ENCODE results near the gene SPATA3.
"Not testable (repeated sequence)": the region's sequence is repeated elsewhere in the genome, so short reads cannot be mapped to it uniquely, and the experiment has no call there.

The SPATA3 gene

DNA sequence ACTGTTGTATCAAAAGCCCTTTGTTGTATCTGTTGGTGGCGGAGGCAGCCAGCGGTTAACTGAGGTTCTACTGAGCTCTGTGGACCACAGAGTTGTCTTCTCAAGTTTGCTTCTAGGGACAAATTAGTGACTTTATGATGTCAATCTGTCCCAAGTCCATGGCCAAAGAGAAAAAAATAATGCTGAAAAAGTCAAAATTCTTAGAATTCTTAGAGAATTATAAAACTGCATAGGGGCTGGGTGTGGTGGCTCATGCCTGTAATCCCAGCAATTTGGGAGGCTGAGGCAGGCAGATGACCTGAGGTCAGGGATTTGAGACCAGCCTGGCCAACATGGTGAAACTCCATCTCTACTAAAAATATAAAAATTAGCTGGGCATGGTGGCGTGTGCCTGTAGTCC lies 29.1 kb downstream of the SPATA3 start:
- DNase-seq (ENCODE audit: low read depth in 2 of 3, low spot score in 2 of 3), result not testable (repeated sequence)

DNA sequence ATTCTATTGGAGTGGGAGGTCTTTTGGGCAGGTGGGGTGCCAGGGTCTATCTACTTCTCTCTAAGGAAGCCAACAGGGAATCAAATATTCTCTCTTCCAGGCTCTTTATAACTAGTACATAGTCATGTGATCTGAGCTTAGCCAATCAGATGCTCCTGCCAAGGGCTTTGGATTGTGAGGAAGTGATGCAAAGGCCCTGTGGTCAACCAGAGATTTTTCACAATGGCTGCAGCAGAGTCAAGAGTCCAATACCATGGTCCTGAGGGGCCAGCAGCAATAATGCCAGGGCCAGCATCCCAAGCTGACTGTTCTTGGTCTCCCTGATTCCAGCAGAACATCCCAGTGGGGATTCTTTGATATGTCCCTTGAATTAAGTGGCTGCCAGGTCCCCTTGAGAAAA lies 33.0 kb downstream of the SPATA3 start:
- no peak for DNase-seq (ENCODE audit: low read depth in 2 of 3, low spot score in 2 of 3)

DNA sequence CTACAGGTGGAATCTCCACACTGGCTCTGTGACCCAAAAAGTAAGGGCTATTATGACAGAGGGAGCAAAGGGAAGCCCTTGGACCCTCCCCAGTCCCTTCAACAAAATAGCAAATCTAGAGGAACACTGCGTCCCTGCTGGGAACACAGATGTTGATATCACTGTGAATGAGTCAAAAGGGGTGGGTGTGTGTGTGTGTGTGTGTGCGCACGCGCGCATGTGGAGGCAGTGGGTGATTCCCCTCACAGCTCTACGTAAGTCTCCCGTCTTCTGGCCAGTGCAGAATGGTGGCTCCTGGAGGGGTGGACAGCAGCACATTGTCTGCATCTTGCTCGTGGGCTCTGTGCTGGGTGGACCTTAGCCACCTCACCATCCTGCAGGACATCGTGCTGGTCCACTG lies 33.6 kb downstream of the SPATA3 start:
- no peak for DNase-seq (ENCODE audit: low read depth in 2 of 3, low spot score in 2 of 3)

DNA sequence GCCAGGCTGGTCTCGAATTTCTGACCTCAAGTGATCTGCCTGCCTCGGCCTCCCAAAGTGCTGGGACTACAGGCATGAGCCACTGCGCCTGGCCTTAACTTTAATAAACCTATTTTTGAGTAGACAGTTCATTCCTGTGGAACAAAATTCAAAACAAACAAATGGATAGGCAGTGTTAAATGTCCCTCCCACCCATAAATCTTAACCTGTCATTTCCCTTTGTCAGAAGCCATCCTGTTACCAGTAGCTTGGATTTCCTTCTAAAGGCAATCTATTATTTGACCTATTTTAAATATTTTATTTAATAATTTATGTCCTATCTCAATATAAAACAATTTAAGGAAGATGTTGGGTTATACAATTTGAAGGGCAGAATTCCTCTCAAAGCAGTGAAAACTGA lies 34.8 kb downstream of the SPATA3 start:
- no peak for DNase-seq (ENCODE audit: low read depth in 2 of 3, low spot score in 2 of 3)

DNA sequence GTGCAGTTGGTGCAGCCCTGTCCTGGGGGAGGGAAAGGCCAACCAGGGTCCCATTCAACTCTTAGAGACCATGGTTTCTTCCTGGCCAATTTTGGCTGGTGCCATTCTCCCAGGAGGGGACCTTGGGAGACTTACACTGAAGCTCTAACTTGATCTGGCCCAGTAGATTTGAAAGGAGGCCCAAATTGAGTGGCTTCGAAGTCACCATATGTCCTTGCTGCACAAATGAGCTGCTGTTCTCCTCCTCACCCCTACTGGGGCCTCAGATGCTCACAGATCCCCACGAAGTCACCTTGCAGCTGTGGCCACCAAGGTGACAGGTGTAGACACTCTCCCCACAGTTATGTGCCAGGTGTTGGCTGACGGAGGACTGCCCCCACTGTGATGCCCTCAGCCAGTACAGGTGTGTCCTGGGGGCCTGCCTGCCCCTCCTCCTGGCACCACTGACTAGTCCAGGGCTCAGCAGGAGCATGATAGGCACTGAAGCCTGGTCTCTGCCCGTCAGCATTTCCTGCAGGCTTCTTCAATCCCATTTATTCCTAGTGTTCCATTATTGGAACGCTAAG lies 36.7 kb downstream of the SPATA3 start:
- DNase-seq (ENCODE audit: low read depth in 2 of 3, low spot score in 2 of 3), result no peak

DNA sequence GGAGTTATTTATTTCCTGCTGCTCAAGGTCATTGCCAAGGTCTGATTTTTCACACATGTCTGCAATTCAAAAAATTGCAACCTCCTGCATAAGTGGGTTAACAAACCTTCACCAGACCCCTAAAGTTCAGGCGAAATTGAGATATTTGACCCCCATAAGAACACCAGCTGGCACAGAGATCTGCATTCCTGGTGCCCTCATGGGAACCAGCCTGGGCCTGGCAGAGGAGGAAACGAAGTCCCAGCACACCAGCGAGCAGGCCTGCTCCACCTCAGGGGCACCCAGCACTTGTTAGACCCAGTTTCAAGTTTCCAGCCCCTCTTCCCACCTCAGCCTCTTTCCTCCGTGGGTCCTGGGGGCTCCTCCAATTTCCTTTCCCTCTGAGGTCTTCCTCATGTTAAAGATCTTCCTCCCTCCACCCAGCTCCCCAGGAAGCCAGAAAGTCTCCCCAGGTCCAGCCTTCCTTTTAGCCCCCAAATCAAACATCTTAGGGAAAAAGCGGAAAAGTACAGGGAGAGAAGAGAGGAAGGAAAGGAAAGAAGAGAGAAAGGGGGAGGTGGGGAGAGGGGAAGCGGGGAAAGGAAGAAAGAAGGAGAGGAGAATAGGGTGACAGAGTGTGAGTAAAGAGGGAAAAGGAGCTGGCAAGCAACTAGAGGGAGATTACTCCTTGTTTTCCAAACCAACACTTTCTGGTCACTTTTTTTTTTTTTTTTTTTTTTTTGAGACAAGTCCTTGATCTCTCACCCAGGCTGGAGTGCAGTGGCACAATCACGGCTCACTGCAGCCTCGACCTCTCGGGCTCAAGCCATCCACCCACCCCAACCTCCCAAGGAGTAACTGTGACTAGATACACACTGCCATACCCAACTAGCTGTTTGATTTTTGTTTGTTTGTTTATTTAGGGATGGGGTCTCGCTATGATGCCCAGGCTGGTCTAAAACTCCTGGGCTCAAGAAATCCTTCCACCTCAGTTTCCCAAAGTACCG lies 37.5 kb downstream of the SPATA3 start:
- DNase-seq (ENCODE audit: low read depth in 2 of 3, low spot score in 2 of 3), result no peak

DNA sequence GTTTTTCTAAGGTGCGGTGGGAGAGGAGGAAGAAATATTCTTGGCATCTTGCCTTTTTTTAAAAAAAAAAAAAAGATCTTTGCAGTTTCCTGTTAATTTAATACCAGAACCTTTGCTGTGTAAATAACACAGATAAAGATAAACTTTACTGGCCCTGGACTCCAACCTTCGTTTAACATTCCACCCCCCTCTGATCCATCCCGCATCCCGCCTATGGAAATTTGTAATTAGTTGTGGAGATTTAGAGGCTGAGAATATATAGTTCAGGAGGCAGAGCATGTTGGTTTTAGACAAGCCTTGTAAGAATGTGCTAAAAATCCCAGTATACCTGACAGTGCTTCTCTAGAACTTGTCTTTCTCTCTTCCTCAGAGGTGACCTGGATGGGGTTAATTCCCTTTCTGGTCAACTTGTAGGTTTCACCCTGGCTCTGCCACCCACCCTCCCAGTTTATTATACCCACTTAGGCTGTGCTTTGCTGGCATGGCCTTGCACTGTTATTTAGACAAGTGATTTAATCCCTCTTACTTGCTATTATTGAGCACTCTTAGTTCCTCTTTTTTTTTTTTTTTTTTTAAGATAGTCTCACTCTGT lies 38.5 kb downstream of the SPATA3 start:
- DNase-seq (ENCODE audit: low read depth in 2 of 3, low spot score in 2 of 3), result no peak

DNA sequence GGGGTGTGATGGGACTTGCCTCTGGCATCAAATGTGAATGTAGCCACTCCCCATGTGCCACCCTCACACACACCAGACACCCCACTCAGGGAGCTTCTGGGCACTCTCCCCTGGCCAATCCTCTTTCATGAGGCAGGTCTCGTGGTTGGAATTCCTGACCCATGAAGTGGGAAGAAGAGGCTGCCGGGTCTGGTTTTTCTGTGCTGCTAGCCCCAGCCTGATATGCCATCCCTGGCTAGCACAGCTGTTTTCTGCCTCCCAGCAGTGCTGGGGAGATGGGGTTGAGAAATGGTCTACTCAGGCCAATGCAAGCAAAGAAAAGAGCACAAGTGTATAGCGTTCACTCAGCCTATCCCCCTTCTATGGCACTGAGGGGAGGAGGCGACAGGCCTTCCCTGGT lies 40.2 kb downstream of the SPATA3 start:
- no peak for DNase-seq (ENCODE audit: low read depth in 2 of 3, low spot score in 2 of 3)

DNA sequence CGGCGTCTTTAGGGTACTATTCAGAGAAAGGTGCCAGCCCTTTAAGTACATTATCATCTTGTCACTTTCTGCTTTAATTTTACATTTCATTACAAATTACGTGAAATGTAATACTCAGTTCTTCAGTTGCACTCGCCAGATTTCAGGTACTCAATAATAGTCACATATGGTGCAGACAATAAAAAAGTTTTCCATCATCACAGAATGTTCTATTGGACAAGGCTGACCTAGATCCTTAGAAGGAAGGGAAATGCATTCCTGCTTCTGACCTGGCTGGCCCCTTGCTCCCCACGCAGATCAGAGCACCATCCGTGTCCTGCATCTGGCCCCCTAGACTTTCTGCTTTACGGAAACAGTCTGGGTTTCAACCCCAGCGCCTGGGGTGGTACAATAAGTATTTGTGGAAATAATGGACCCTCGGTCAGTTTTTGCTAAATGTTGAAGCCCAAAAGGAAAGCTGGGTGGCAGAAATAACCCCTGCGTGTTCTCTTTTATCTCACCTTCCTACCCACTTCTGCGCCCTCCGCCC lies 40.7 kb downstream of the SPATA3 start:
- no peak for DNase-seq (ENCODE audit: low read depth in 2 of 3, low spot score in 2 of 3)

DNA sequence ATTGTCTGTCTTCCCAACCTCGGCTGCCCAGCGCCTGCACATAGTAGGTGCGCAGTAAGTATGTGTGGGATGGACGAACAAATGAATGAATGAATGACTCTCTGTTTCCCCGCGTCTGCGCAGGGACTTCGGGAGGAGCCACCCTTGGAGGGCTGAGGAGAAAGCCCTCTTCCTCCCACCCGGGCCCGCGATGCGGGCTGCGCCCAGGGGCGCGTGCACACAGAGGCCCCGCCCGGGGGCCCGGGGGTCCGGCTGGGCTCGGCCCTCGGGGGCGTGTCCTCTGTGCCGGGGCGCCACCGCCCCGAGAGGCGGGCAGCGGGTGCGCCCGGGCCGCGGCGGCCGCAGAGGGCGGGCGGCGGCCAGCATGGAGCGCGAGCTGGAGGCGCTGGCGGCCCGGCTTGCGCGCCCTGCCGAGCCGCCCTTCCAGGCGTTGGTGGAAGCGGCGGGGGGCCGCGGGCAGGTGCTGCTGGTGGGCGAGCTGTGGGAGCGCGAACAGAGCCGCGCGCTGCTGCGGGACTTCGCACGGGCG lies 41.3 kb downstream of the SPATA3 start, which contains the start of gene C2orf72:
Gene C2orf72 (plus strand): TSS at position 322 of the 529 bp plus-strand sequence. CDS start 43 bp downstream, at position 365.
- DNase-seq (ENCODE audit: low read depth in 2 of 3, low spot score in 2 of 3), result no peak

DNA sequence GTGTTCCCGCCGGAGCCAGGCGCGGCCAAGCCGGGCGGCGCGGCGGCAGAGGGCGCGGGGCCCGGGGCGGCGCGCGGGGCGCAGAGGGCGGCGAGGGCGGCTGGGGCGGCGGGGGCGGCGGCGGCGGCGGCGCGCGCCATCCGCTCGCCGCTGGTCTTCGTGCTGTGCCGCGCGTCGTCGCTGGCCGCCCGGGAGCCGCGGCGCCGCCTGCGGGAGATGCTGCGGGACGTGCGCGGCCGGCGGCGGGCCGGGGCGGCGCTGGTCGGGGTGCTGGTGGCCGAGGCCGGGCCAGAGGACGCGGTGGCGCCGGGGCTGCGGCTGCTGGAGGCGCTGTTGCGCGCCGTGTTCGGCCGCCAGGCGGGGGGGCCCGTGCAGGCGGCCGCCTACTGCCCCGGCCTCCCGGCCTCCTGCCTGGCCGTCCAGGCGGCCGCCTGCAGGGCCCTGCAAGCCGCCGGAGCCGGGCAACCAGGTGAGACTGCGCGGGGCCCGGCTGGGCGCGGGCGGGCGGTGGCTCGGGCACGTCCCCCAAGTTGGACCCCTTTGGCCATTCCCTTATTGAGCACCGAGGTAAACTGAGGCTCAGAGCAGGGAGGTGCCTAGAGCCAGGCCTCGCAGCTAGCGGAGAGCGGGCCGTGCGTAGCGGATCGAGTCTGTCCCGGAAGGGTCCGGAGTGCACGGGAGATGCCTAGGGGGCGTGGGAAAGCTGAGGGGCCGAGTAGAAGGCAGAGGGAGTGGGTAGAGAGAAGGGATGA lies 42.0 kb downstream of the SPATA3 start:
- no peak for DNase-seq (ENCODE audit: low read depth in 2 of 3, low spot score in 2 of 3)

DNA sequence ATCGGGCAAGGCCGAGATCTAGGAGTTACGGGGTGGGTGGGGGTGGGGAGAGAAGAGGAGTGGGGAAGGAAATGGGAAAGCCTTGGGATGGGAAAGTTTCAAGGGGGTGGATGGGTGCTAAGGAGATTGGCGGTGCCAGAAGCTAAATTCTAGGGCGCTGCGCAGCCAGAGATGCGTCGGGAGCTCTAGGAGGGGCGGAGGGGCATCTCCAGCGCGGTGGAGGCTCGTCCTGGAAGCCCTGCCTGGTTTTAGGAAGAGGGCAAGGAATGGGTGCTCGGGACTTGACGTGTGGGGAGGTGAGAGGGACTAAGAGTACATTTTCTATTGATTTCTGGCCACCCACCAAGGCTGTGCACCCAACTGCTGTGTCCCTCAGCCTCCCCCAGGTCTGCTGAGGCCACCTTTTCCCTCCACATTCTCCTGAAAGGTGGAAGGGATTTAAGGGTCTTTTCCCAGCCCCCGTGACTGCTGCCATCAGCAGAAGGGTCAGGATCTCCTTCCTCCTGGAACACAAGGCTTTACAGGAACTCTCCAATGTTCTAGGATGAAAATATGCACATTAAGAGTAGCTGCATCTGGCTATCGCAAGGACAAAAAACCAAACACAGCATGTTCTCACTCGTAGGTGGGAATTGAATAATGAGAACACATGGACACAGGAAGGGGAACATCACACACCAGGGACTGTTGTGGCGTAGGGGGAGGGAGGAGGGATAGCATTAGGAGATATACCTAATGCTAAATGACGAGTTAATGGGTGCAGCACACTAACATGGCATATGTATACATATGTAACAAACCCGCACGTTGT lies 42.8 kb downstream of the SPATA3 start:
- DNase-seq (ENCODE audit: low read depth in 2 of 3, low spot score in 2 of 3), result no peak

DNA sequence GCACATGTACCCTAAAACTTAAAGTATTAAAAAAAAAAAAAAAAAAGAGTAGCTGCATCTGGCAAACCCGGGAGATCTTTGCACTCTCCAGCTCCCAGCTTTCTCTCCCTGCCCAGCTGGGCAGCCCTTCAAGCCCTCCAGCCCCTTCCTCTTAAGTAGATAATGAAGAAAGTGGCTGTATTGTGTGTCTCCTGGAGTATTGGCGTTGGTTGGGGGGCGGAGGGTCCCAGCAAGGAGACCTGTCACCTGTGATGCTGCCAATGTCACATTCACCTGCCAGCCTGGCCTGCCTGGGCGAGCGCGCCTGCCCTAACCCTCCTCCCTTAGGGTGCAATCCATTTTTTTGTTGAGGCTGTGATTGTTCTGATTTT lies 43.4 kb downstream of the SPATA3 start:
- no peak for DNase-seq (ENCODE audit: low read depth in 2 of 3, low spot score in 2 of 3)

DNA sequence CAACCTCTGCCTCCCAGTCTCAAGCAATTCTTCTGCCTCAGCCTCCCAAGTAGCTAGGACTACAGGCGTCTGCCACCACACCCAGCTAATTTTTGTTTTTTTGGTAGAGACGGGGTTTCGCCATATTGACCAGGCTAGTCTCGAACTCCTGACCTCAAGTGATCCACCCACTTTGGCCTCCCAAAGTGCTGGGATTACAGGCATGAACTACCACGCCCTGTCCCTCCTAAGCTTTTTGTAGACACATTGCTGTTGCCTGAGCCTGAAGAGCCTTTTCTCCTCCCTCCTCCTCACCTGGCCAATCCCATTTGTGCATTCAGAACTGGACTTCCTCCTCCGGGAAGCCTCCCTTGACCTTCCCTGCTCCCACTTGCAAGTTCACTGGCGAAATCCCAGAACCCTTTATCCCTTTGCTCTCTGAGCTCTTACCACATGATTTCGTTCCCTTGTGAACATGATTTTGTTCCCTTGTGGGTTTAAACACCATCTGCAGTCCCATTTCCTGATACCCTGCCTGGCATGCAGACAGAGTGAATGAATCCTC lies 44.0 kb downstream of the SPATA3 start:
- no peak for DNase-seq (ENCODE audit: low read depth in 2 of 3, low spot score in 2 of 3)

DNA sequence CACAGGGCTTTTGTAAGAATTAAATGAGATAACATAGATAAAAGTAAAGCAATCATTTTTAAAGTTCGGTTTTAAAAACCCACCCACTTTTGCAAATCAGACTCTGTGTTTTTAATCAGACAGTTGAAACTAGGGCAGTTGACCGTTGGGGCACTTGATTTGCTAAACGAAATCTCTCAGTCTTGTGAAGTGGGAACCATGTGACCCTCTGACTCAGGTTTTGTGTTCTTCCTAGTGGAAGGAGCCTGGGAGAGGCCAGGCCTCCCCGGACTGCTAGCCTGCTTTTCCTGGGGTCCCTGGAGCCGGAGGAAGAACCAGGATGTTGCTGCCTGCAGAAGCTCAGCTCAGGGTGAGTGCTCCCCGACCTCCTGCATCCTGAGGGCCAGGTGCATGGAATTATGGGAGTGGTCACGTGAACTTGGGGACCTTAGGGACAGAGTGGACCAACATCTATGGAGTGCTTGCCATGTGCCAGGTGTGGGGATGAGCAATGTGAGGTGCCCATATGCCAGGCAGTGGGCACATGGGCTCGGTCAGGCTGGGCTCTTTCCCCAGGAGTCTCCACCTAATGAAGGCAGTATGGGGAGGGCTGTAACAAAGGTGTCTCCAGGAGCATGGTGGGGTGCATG lies 45.3 kb downstream of the SPATA3 start:
- no peak for DNase-seq (ENCODE audit: low read depth in 2 of 3, low spot score in 2 of 3)

DNA sequence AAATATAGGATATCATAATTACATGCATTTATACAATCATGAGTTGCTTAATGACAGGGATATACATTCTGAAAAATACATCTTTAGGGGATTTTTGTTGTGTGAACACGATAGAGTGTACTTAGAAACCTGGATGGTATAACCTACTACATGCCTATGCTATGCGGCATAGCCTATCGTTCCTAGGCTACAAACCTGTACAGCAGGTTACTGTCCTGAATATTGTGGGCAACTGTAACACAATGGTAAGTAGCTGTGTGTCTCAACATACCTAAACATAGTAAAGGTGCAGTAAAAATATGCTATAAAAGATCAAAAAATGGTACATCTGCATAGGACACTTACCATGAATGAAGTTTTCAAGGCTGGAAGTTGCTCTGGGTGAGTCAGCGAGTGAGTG lies 47.9 kb downstream of the SPATA3 start:
- no peak for DNase-seq (ENCODE audit: low read depth in 2 of 3, low spot score in 2 of 3)

DNA sequence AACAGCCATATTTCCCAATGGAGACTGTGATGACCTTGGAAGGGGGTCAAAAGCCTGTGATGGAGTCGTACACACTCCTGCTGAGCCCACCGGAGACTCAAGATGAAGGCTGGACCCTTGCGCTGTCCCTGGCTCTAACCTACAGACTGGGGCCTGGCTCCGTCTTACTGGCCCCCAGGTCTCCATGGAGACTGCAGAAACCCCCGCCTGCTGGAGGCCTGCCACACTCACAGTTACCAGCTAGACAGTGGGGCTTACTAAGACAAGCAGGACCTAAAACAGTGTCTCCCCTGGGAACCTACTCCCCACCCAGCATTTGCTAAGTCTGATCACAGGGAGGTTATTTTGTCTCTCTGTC lies 51.0 kb downstream of the SPATA3 start:
- no peak for DNase-seq (ENCODE audit: low read depth in 2 of 3, low spot score in 2 of 3)

DNA sequence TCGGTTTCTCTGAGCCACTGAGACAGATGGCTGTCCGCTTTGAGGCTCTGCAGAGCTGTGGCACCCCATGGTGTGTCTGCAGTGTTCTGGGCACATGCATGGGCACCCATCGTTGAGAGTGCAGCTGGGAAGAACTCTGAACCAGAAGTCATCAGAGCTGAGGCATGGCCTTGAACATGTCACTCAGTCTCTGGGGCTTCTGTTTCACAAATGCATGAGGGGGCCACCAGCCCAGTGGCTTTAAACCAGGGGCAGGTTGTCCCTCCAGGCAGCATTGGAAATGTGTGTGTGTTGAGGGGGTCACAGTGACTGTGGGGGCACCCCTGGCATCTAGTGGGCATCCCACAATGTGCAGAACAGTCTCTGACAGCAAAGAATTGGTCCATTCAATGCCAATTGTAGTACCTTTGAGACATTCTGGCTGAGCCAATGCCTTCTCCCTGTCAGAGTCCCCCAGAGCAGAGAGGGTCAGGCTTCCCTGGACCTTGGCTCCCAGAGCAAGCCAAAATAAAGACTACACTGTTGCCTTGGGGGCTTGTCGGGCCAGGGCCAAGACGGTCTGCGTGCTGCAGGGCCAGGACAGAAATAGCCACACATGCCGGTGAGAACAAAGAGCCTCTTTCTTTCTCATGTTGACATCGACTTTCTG lies 51.5 kb downstream of the SPATA3 start:
- no peak for DNase-seq (ENCODE audit: low read depth in 2 of 3, low spot score in 2 of 3)
